ENCODE data around the gene TTLL1.

DNA sequence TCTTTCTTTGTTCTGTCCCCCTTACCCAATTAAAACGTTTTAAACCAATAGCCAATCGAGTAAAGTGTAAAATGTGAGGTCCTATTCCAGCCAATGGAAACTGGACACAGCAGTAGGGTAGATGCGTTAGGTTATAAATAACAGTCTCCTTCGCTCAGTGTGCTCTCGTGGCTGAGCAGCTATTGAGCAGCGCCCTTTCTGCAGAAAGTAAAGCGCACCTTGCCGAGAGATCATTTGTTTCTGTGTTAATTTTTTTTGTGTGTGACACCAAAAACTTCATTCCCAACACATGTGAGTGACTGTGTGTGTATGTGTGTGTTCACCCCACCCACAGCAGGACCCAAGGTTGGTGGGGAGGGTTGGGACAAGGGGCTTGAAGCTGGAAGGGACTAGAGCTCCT lies 7.2 kb upstream of the TTLL1 start:
- TF ChIP-seq, protein P1, sequence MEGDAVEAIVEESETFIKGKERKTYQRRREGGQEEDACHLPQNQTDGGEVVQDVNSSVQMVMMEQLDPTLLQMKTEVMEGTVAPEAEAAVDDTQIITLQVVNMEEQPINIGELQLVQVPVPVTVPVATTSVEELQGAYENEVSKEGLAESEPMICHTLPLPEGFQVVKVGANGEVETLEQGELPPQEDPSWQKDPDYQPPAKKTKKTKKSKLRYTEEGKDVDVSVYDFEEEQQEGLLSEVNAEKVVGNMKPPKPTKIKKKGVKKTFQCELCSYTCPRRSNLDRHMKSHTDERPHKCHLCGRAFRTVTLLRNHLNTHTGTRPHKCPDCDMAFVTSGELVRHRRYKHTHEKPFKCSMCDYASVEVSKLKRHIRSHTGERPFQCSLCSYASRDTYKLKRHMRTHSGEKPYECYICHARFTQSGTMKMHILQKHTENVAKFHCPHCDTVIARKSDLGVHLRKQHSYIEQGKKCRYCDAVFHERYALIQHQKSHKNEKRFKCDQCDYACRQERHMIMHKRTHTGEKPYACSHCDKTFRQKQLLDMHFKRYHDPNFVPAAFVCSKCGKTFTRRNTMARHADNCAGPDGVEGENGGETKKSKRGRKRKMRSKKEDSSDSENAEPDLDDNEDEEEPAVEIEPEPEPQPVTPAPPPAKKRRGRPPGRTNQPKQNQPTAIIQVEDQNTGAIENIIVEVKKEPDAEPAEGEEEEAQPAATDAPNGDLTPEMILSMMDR (IDR thresholded peaks at IDR 0.05; ENCODE audit: low read length), result no peak
- TF ChIP-seq EZH2 (IDR thresholded peaks at IDR 0.05; ENCODE audit: borderline replicate concordance, low read length), result no peak

Measured in OCI-LY1 (cell line).